H1 (cell line): ENCODE results near the gene IFT122. TPM values are rescaled to one million over a fixed set of nuclear protein-coding genes. Genes with fewer than 3 reads are reported as not detected.

ENCODE experiments used
- CTCF ChIA-PET: fragments of 300-600 bp; sonication (Branson Sonifier 250); formaldehyde crosslinking; loops from one replicate; lab custom pipeline; 2021; ENCODE audit not compliant: partially characterized antibody; lab: Charles Lee
- POLR2A ChIA-PET: fragments of 300-600 bp; sonication (Branson Sonifier 250); formaldehyde crosslinking; loops from one replicate; lab custom pipeline; 2021; ENCODE audit warnings: inconsistent platforms; ENCODE audit not compliant: partially characterized antibody; lab: Charles Lee
- DNase-seq, 2 experiments: peaks; one replicate each; pipeline versions ENCODE4 v3.0.0 to v3.0.0-alpha.2; 2010 to 2022; ENCODE audit warnings: low spot score in 2 of 2, low read depth in 1 of 2, mixed read lengths in 1 of 2
- FAIRE-seq: peaks from 2 replicates; lab custom pipeline; 2011; peaks lifted over from hg19 to GRCh38; lab: Jason Lieb, UNC
- H2AFZ ChIP-seq: 2 replicates; pipeline ENCODE4 v1.8.1; 2012; ENCODE audit warnings: low read length, inconsistent platforms
- H2AK5ac ChIP-seq: 2 replicates; pipeline ENCODE4 v1.6.1; 2013; ENCODE audit warnings: low read depth, low read length
- H2BK120ac ChIP-seq: replicated peaks from 2 replicates; pipeline ENCODE3; 2013; ENCODE audit warnings: low read depth, low read length, inconsistent platforms
- H2BK12ac ChIP-seq: 2 replicates; pipeline ENCODE4 v1.6.1; 2013; ENCODE audit warnings: low read depth, low read length
- H2BK15ac ChIP-seq: 2 replicates; pipeline ENCODE4 v1.6.1; 2013; ENCODE audit warnings: low read length
- H2BK20ac ChIP-seq: 2 replicates; pipeline ENCODE4 v1.6.1; 2013; ENCODE audit warnings: low read length
- H2BK5ac ChIP-seq: 2 replicates; pipeline ENCODE4 v1.6.1; 2013; ENCODE audit warnings: low read depth, low read length
- H3K14ac ChIP-seq: 2 replicates; pipeline ENCODE4 v1.6.1; 2013; ENCODE audit warnings: inconsistent platforms; ENCODE audit not compliant: insufficient read length
- H3K18ac ChIP-seq: 2 replicates; pipeline ENCODE4 v1.6.1; 2013; ENCODE audit warnings: low read length; ENCODE audit errors: extremely low read depth
- H3K23ac ChIP-seq: 2 replicates; pipeline ENCODE4 v1.6.1; 2013; ENCODE audit warnings: inconsistent platforms; ENCODE audit not compliant: insufficient read length
- H3K23me2 ChIP-seq: 2 replicates; pipeline ENCODE4 v1.6.1; 2013; ENCODE audit warnings: low read depth, low read length
- H3K27ac ChIP-seq: 2 replicates; pipeline ENCODE4 v1.6.1; 2011; ENCODE audit warnings: low read depth, low read length, inconsistent platforms
- H3K27me3 ChIP-seq, 4 experiments: replicated peaks in 1 of 4; 1 replicate in 1 of 4; 2 replicates in 3 of 4; pipeline versions ENCODE4 v1.6.1 to v1.8.1; 2011 to 2013; ENCODE audit warnings: low read length in 3 of 4, mild to moderate bottlenecking in 3 of 4, inconsistent platforms in 2 of 4, mixed read lengths in 2 of 4, moderate library complexity in 1 of 4; ENCODE audit not compliant: control insufficient read depth in 3 of 4, insufficient read depth in 3 of 4; ENCODE audit errors: extremely low read depth in 1 of 4
- H3K36me3 ChIP-seq, 4 experiments: 2 replicates each; pipeline versions ENCODE4 v1.6.1 to v1.8.1; 2011 to 2013; ENCODE audit warnings: mild to moderate bottlenecking in 4 of 4, low read length in 3 of 4, moderate library complexity in 2 of 4, control low read depth in 1 of 4, inconsistent platforms in 1 of 4; ENCODE audit not compliant: insufficient read depth in 4 of 4, control insufficient read depth in 2 of 4
- H3K4ac ChIP-seq: replicated peaks from 2 replicates; pipeline ENCODE3; 2013; ENCODE audit warnings: low read length, low read depth, mixed read lengths, inconsistent platforms; ENCODE audit not compliant: insufficient read length
- H3K4me1 ChIP-seq, 4 experiments: replicated peaks in 1 of 4; 1 replicate in 1 of 4; 2 replicates in 3 of 4; pipeline versions ENCODE4 v1.6.1 to v1.8.1; 2011 to 2013; ENCODE audit warnings: low read length in 3 of 4, inconsistent platforms in 2 of 4, mixed read lengths in 1 of 4; ENCODE audit not compliant: insufficient read depth in 4 of 4, control insufficient read depth in 3 of 4
- H3K4me2 ChIP-seq, 2 experiments: 2 replicates each; pipeline versions ENCODE4 v1.6.1 to v1.8.1; 2011 to 2013; ENCODE audit warnings: low read depth in 2 of 2, low read length in 2 of 2, control low read depth in 1 of 2, inconsistent platforms in 1 of 2, mild to moderate bottlenecking in 1 of 2; ENCODE audit not compliant: insufficient read depth in 1 of 2
- H3K4me3 ChIP-seq, 4 experiments: fragments of 200-600, 300-600 bp in 1 of 4; sonication (generic), shearing (Covaris generic), sonication (Bioruptor Twin) in 1 of 4; 2 replicates each; pipeline versions ENCODE4 v1.5.1 to v1.8.1; 2011 to 2016; ENCODE audit warnings: low read length in 4 of 4, low read depth in 3 of 4, control low read depth in 2 of 4, inconsistent platforms in 2 of 4, mild to moderate bottlenecking in 2 of 4, mixed read lengths in 1 of 4, moderate library complexity in 1 of 4; ENCODE audit not compliant: insufficient read depth in 2 of 4; ENCODE audit errors: extremely low read depth in 1 of 4
- H3K56ac ChIP-seq: replicated peaks from 2 replicates; pipeline ENCODE3; 2013; ENCODE audit warnings: low read depth, mild to moderate bottlenecking, mixed read lengths, low read length, inconsistent platforms; ENCODE audit not compliant: insufficient read length
- H3K79me1 ChIP-seq: 2 replicates; pipeline ENCODE4 v1.6.1; 2013; ENCODE audit warnings: low read depth, low read length, control low read depth
- H3K79me2 ChIP-seq, 2 experiments: 2 replicates each; pipeline versions ENCODE4 v1.6.1 to v1.8.1; 2012 to 2013; ENCODE audit warnings: low read length in 2 of 2, mild to moderate bottlenecking in 2 of 2, inconsistent platforms in 1 of 2; ENCODE audit not compliant: insufficient read depth in 2 of 2, control insufficient read depth in 1 of 2
- H3K9ac ChIP-seq, 4 experiments: replicated peaks in 1 of 4; 1 replicate in 1 of 4; 2 replicates in 3 of 4; pipeline versions ENCODE4 v1.6.1 to v1.8.1; 2011 to 2013; ENCODE audit warnings: low read depth in 3 of 4, low read length in 3 of 4, control low read depth in 2 of 4, mild to moderate bottlenecking in 2 of 4, moderate library complexity in 2 of 4, inconsistent platforms in 1 of 4; ENCODE audit errors: extremely low read depth in 1 of 4
- H3K9me3 ChIP-seq, 2 experiments: 2 replicates each; pipeline versions ENCODE4 v1.6.1 to v1.8.1; 2012 to 2013; ENCODE audit warnings: mild to moderate bottlenecking in 2 of 2, moderate library complexity in 2 of 2, control low read depth in 1 of 2, inconsistent platforms in 1 of 2, low read depth in 1 of 2, low read length in 1 of 2, mixed read lengths in 1 of 2; ENCODE audit not compliant: insufficient read depth in 2 of 2
- H4K20me1 ChIP-seq, 2 experiments: replicated peaks in 1 of 2; 2 replicates each; pipeline versions ENCODE3 to v1.8.1; 2011 to 2013; ENCODE audit warnings: inconsistent platforms in 2 of 2, low read length in 2 of 2, mild to moderate bottlenecking in 1 of 2; ENCODE audit not compliant: insufficient read depth in 2 of 2, control insufficient read depth in 1 of 2
- H4K5ac ChIP-seq: 2 replicates; pipeline ENCODE4 v1.6.1; 2013; ENCODE audit warnings: low read length, low read depth, mixed read lengths, inconsistent platforms; ENCODE audit not compliant: insufficient read length
- H4K8ac ChIP-seq: 2 replicates; pipeline ENCODE4 v1.8.0; 2013; ENCODE audit warnings: mild to moderate bottlenecking, moderate library complexity, low read length, inconsistent platforms; ENCODE audit not compliant: insufficient read depth; ENCODE audit errors: extremely low read depth
- H4K91ac ChIP-seq: replicated peaks from 2 replicates; pipeline ENCODE3; 2013; ENCODE audit warnings: low read length, mixed read lengths, inconsistent platforms; ENCODE audit not compliant: insufficient read length
- RXRA ChIP-seq: IDR thresholded peaks from 2 replicates; pipeline ENCODE4 v1.6.1; 2011; ENCODE audit warnings: low read depth, mild to moderate bottlenecking, low read length, moderate library complexity; ENCODE audit not compliant: insufficient read depth
- WGBS, 2 experiments: shearing (Covaris generic) in 1 of 2; methylation state at CpG; one replicate each; pipeline versions ENCODE4 v1.1.6 to v1.1.7; 2013 to 2015; ENCODE audit warnings: low lambda C conversion rate in 2 of 2, mixed read lengths in 2 of 2, inconsistent platforms in 1 of 2, low coverage in 1 of 2, missing lambda C conversion rate in 1 of 2; ENCODE audit not compliant: insufficient replicate concordance in 2 of 2, insufficient coverage in 1 of 2, insufficient read length in 1 of 2; ENCODE audit errors: extremely low coverage in 1 of 2, missing lambda C conversion rate in 1 of 2; 5-methylcytosine and 5-hydroxymethylcytosine counted together
- polyA plus RNA-seq, 7 experiments: library from polyadenylated mRNA; depleted of rRNA in 3 of 7; stranded (reverse) in 5 of 7; unstranded in 2 of 7; fragments of >200 nt in 5 of 7; fragments of 200-250 nt in 2 of 7; gene quantifications; 1 replicate in 5 of 7; 2 replicates in 1 of 7; 4 replicates in 1 of 7; pipeline versions ENCODE4 v1.2.1 to v1.2.3, GENCODE V29; 2011 to 2013; ENCODE audit warnings: missing spikeins in 2 of 7, mixed read lengths in 2 of 7
- total RNA-seq: library from RNA; stranded (reverse); fragmentation: NEBNext Ultra II Directional; extraction: Animal tissue kit (Norgen Biotek cat#: 25700); gene quantifications from 2 replicates; pipeline ENCODE4 v1.2.1, GENCODE V29; 2021

Gene IFT122
- total and polyA plus RNA-seq, 2 of the 8 experiments (the other 6 are each of a cell fraction or from before 2014, with no cell fraction given), result 23.7 to 25.1 TPM

DNA sequence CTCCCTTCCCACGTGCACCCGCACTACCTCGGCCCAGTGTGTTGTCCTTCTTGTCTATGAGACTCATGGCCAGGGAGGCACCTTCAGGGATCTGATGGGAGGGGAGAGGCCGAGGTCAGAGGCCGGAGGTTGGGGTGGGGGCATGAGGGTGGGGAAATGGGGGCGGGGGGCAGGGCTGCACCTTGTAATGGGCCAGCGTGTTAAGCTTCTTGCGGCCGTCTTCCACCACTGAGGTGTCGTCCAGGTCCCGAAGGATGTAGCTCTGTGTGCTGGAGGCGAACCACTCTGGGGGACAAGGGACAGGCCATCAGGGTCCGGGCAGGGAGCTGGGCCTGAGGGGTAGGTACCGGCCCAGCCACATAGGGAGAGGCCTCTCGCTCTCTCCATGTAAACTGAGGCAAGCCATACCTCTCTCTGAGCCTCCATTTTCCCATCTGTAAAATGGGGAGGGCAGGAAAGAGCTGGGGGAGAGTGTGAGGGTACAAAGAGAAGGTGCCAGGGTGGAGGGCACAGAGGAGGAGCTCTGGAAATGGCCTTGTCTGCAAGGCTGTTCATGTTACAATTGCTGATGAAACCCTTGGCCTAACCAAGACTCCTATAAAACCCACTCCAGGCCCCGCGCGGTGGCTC is 121.7 kb downstream of the IFT122 start:
- H4K20me1 ChIP-seq, result no peaks in the 10 kb centered on the region
- POLR2A ChIA-PET, result interaction anchor here (0.9 to 1.3 kb wide), 2 partner anchors 14 to 35 kb away, joined by 3 read pairs; no protein-coding TSS in a partner anchor

More for the DNA sequence above, 121.7 kb downstream of the IFT122 start:
- no peak for FAIRE-seq
- peaks cover 0 to 10% (median 5%) of the 10 kb centered on the region in 4 experiments; a peak in 4 of 7 replicates for H3K4me1 ChIP-seq
- no peak overlapping the region for H2BK120ac ChIP-seq
- H3K36me3 ChIP-seq, result no peaks in the 10 kb centered on the region; a peak in 1 of 8 replicates
- no peak overlapping the region for H2AK5ac ChIP-seq
- no peak overlapping the region for H3K27ac ChIP-seq
- H2AFZ ChIP-seq, result no peak overlapping the region
- H3K56ac ChIP-seq, result no peak overlapping the region
- 97% methylated on average over 11 of the region's 18 CpGs; no CpG with 5 or more reads in 1 of the 2 experiments for WGBS, 2 experiments
- H2BK12ac ChIP-seq, result no peak overlapping the region
- no peak overlapping the region for H3K18ac ChIP-seq
- H2BK5ac ChIP-seq, result no peak overlapping the region; the same call in 1 of the 2 replicates
- H3K4me2 ChIP-seq, result no peak overlapping the region
- CTCF ChIA-PET, result interaction anchor here (1.1 to 1.6 kb wide), 4 partner anchors 9 to 72 kb away, joined by 3 to 6 read pairs (median 4); partner anchors contain the start of gene PLXND1
- no peak overlapping the region for H3K4ac ChIP-seq
- H3K9ac ChIP-seq, result no peak overlapping the region
- H4K8ac ChIP-seq, result no peak overlapping the region
- DNase-seq, result no peak
- no peaks in the 10 kb centered on the region for H3K79me2 ChIP-seq
- TF ChIP-seq RXRA, result no peak
- no peak overlapping the region for H4K91ac ChIP-seq
- no peaks in the 10 kb centered on the region for H3K23me2 ChIP-seq
- H4K5ac ChIP-seq, result no peak overlapping the region
- no peak overlapping the region for H3K4me3 ChIP-seq
- H3K14ac ChIP-seq, result no peak overlapping the region
- H2BK15ac ChIP-seq, result no peak overlapping the region
- no peaks in the 10 kb centered on the region for H3K79me1 ChIP-seq
- no peak overlapping the region for H2BK20ac ChIP-seq
- no peaks in the 10 kb centered on the region for H3K27me3 ChIP-seq
- no peaks in the 10 kb centered on the region for H3K9me3 ChIP-seq
- H3K23ac ChIP-seq, result no peak overlapping the region
